ENCODE results near the gene MSI2.
A peak's percentile ranks its signal among the peaks of the same experiment; 100 is the strongest.

MSI2 gene

DNA sequence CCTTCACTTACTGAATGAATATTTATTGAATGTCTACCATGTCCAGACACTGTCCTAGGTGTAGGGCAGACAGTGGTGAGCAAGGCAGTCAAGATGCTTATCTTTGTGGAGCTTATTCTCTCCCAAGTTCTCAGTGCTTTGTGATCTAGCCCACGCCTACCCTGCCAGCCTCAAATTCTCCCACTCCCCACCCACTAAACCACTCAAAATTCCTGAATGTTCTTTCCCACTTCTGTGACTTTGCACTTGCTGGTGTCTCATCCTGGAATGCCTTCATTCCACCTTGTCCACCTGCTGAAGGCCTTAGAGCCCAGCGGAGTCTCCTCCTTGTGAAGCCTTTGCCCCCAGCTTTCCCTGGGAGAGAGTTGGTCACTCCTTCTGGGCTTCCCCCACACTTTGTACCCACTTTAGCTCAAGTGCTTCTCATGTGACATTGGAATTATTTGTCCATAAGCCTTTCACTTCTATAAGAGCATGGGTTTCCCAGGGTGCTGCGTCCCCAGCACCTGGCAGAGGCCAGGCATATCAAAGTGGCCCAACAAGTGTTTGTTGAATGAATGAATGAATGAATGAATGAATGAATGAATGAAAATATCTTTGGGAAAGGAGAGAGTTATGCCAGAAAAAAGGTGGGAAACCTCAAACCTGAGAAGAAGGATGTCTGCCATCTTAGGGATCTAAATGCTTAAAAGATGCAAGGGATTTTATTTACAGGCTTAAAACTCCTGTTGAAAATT is 465.8 kb downstream of the MSI2 start:
- H3K27me3 ChIP-seq (ENCODE audit: control insufficient read depth, low read length): peaks cover 17% of the 10 kb centered on the region
- no peak overlapping the region for H3K4me2 ChIP-seq (ENCODE audit: low read length)
- peaks cover 14% of the 10 kb centered on the region for H3K4me1 ChIP-seq (ENCODE audit: control insufficient read depth, low read length)
- no peaks in the 10 kb centered on the region for H3K9me2 ChIP-seq (replicated peaks; ENCODE audit: control insufficient read depth, low read length)
- H3K79me2 ChIP-seq (ENCODE audit: control insufficient read depth, low read length): no peaks in the 10 kb centered on the region
- no peaks in the 10 kb centered on the region for H3K9me3 ChIP-seq (ENCODE audit: control insufficient read depth, insufficient read depth, low read length)
- no peak overlapping the region for H3K27ac ChIP-seq (ENCODE audit: low read depth, low read length)
- H3K36me3 ChIP-seq (ENCODE audit: control insufficient read depth, low read length): no peaks in the 10 kb centered on the region
- no peaks in the 10 kb centered on the region for H3F3A ChIP-seq (ENCODE audit: control insufficient read depth, insufficient read depth)
- TF ChIP-seq EZH2phosphoT487 (IDR thresholded peaks at IDR 0.05; ENCODE audit: borderline replicate concordance, low read length): no peak
- TF ChIP-seq, protein P1, sequence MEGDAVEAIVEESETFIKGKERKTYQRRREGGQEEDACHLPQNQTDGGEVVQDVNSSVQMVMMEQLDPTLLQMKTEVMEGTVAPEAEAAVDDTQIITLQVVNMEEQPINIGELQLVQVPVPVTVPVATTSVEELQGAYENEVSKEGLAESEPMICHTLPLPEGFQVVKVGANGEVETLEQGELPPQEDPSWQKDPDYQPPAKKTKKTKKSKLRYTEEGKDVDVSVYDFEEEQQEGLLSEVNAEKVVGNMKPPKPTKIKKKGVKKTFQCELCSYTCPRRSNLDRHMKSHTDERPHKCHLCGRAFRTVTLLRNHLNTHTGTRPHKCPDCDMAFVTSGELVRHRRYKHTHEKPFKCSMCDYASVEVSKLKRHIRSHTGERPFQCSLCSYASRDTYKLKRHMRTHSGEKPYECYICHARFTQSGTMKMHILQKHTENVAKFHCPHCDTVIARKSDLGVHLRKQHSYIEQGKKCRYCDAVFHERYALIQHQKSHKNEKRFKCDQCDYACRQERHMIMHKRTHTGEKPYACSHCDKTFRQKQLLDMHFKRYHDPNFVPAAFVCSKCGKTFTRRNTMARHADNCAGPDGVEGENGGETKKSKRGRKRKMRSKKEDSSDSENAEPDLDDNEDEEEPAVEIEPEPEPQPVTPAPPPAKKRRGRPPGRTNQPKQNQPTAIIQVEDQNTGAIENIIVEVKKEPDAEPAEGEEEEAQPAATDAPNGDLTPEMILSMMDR (IDR thresholded peaks at IDR 0.05; ENCODE audit: low read depth, low read length, poor library complexity, severe bottlenecking): no peak
- no peaks in the 10 kb centered on the region for H4K20me1 ChIP-seq (ENCODE audit: control insufficient read depth, insufficient read depth, low read depth, low read length)
- no peak overlapping the region for H3K4me3 ChIP-seq (ENCODE audit: low read length)

DNA sequence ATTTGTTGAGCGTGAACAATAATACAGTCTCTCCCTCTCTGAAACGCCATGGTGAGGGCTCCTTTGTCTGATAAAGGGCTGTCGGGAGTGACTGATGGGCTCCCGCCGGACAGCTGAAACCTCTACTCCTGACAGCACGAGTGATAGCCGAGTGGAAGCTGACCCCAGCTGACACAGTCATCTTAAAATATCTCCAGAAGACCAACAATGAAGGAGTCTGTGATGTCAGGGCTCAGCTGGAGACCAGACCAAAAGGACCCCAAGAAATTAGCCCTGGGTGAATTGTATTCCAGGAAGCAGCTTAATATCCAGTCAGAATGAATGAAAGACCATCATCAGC is 466.4 kb downstream of the MSI2 start:
- Histone ChIP-seq H3K4me3 (ENCODE audit: low read length) (no peak overlapping the region), H3F3A (ENCODE audit: control insufficient read depth, insufficient read depth) (no peaks in the 10 kb centered on the region), H4K20me1 (ENCODE audit: control insufficient read depth, insufficient read depth, low read depth, low read length) (no peaks in the 10 kb centered on the region), H3K4me2 (ENCODE audit: low read length) (no peak overlapping the region), H3K36me3 (ENCODE audit: control insufficient read depth, low read length) (no peaks in the 10 kb centered on the region), H3K79me2 (ENCODE audit: control insufficient read depth, low read length) (no peaks in the 10 kb centered on the region), H3K4me1 (ENCODE audit: control insufficient read depth, low read length) (peaks cover 14% of the 10 kb centered on the region), H3K27me3 (ENCODE audit: control insufficient read depth, low read length) (peaks cover 12% of the 10 kb centered on the region), H3K9me2 (replicated peaks; ENCODE audit: control insufficient read depth, low read length) (no peaks in the 10 kb centered on the region), H3K9me3 (ENCODE audit: control insufficient read depth, insufficient read depth, low read length) (no peaks in the 10 kb centered on the region), H3K27ac (ENCODE audit: low read depth, low read length) (no peak overlapping the region)
- TF ChIP-seq, protein P1 (IDR thresholded peaks at IDR 0.05; ENCODE audit: low read depth, low read length, poor library complexity, severe bottlenecking): no peak
- no peak for TF ChIP-seq EZH2phosphoT487 (IDR thresholded peaks at IDR 0.05; ENCODE audit: borderline replicate concordance, low read length)

DNA sequence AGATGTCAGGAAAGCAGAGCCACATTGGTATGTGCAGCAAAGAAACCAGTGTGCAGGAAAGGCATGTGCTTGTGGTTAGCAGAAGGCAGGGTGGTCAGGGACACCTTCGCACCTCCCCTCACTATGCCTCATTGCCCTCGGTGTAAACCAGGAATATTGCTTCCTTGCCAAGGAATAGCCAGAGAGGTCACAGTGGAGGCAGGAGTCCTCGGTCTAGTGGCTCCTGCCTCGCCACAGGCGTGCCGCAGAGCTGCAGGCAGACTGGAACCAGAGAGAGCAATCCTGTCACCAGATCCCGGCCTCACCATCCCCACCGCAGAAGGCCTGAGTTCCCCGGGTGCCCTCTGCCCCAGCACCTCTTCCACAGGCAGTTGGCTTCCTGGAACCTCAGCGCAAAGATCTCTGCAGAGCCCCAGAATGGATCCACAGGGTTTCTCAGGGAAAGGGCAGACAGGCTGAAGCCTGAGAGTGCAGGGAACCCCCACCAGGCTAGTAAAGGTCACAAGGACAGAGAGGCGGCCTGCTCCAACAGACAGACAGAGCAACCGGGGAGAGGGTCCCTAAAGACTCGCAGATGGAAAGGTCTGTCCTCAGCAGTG is 467.2 kb downstream of the MSI2 start:
- Histone ChIP-seq H3K36me3 (ENCODE audit: control insufficient read depth, low read length) (no peaks in the 10 kb centered on the region), H3K9me2 (replicated peaks; ENCODE audit: control insufficient read depth, low read length) (no peaks in the 10 kb centered on the region), H3K4me3 (ENCODE audit: low read length) (no peak overlapping the region), H3K4me2 (ENCODE audit: low read length) (peak overlapping the region; percentile 43), H3F3A (ENCODE audit: control insufficient read depth, insufficient read depth) (no peaks in the 10 kb centered on the region), H4K20me1 (ENCODE audit: control insufficient read depth, insufficient read depth, low read depth, low read length) (no peaks in the 10 kb centered on the region), H3K27ac (ENCODE audit: low read depth, low read length) (no peak overlapping the region), H3K4me1 (ENCODE audit: control insufficient read depth, low read length) (peaks cover 14% of the 10 kb centered on the region), H3K27me3 (ENCODE audit: control insufficient read depth, low read length) (peaks cover 14% of the 10 kb centered on the region), H3K79me2 (ENCODE audit: control insufficient read depth, low read length) (no peaks in the 10 kb centered on the region), H3K9me3 (ENCODE audit: control insufficient read depth, insufficient read depth, low read length) (no peaks in the 10 kb centered on the region)
- TF ChIP-seq, protein P1 (IDR thresholded peaks at IDR 0.05; ENCODE audit: low read depth, low read length, poor library complexity, severe bottlenecking): no peak
- TF ChIP-seq EZH2phosphoT487 (IDR thresholded peaks at IDR 0.05; ENCODE audit: borderline replicate concordance, low read length): no peak

All from DOHH2 (cell line).